Measurements from ENCODE around the gene EIF3K.

DNA sequence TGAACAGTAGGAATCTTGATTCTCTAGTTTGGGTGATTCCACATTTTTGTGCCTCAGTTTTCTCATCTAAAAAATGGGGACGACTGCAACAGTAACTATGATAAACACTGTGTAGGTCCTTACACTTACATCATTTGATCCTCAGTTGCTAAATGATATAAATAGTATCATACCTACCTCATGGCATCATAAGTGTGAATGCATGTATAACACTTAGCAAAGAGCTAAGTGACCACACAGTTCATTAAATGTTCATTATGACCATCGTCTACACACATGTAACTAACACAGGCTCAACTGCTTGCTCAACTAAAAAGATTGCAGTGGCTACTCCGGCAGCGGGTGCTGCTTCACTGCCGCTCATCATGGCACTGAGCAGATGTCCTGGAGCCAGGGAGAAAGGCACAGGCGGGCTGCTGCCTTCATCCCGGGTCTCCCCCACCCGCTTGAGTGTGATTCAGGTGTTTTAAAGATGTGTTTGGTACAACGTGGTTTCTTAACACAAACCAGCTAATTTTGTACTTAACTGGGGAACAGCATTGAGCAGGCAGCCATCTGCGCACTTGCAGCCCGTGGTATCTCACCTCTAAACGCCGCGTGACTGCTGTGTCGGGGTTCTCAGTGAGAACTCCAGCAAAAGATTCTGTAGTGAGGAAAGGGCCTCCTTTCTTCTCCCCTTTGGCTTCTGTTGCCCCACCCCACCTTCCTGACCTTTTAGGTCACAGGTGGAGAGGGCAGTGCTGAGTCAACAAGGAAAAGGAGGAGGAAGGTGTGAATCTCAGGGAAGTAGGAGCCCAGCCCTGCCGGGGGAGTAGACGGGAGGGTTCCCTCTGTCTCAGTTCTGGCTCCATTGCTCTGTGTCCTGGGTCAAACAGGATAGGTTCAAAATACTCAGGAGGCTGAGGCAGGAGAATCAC lies 16.8 kb downstream of the EIF3K start:
- TF ChIP-seq TCF7L2 (IDR thresholded peaks at IDR 0.05; ENCODE audit: low read depth, low read length) (no peak), CTCF (IDR thresholded peaks at IDR 0.05) (no peak)
